Lower leg skin (tissue), 3 donors: ENCODE data around the gene ZC3H13.

Experiments
- CTCF ChIP-seq, 3 donors: fragments of 450-650 bp; IDR thresholded peaks; one replicate each; pipeline ENCODE4 v1.5.1; 2016; ENCODE audit warnings: antibody characterized with exemption in 3 of 3, mild to moderate bottlenecking in 3 of 3, moderate library complexity in 2 of 3
- POLR2A ChIP-seq, 2 donors: fragments of 450-650 bp; IDR thresholded peaks; one replicate each; pipeline ENCODE4 v1.6.1; 2016 to 2017; ENCODE audit warnings: antibody characterized with exemption in 2 of 2, mild to moderate bottlenecking in 1 of 2, moderate library complexity in 1 of 2

- TF ChIP-seq CTCF (IDR thresholded peaks at IDR 0.05) = no peak
- no peak for TF ChIP-seq POLR2A (IDR thresholded peaks at IDR 0.05)
These were observed 124.4 kb downstream of the ZC3H13 start for GRCh38 chr13:45928176-45928575.
